ENCODE results near the gene PSTPIP1.

Gene PSTPIP1

DNA sequence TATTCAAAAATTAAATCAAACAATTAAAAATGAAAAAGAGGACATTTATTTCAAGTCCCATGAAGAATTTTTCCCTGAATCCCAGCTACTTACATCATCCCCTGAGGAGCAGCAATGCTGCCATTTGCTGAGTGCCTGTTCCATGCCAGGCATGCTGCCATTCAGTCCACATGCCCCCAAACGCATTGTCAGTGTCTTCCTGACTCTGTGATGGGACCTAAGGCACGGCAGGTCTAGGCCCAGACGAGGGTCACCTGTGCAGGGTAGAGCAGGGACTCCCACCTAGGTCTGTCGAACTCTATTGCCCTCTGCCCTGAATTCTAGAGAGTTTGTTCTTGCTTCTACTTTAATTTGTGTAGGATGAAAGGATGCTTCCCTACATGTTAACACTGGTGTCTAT, 7.0 kb downstream of the PSTPIP1 start:
- no peak for DNase-seq

GRCh38 chr15:77002436-77002835, 7.5 kb downstream of the PSTPIP1 start:
- no peak for DNase-seq

- DNase-seq = peak; percentile 94
These were observed 8.3 kb downstream of the PSTPIP1 start for GRCh38 chr15:77002954-77003912.

GRCh38 chr15:77004189-77004588, 9.3 kb downstream of the PSTPIP1 start:
- peak; percentile 95 to 97 for DNase-seq

GRCh38 chr15:77009176-77009575, 14.2 kb downstream of the PSTPIP1 start:
- DNase-seq = no peak

- no peak for DNase-seq
These were observed 14.9 kb downstream of the PSTPIP1 start for GRCh38 chr15:77009646-77010311.

DNA sequence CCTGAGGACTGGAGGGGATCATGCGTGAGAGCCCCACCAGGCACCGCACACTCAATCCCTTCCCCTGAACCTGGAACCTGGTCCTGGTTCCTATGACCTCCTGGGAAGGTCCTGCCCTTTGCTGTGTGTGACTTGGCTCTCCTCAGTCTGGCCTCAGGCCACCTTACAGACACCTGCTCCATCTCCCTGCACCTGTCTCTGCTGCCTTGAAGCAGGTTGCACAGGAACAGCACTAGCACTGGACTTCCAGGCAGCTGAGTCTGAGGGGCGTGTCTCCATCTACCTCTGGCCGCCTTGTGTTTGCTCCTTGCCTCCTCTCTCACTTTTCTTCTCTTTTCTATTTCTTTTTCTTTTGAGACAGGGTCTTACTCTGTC, 15.4 kb downstream of the PSTPIP1 start:
- no peak for DNase-seq

GRCh38 chr15:77010857-77011256, 15.9 kb downstream of the PSTPIP1 start:
- DNase-seq = no peak

GRCh38 chr15:77012117-77012712, 17.3 kb downstream of the PSTPIP1 start:
- DNase-seq = no peak

GRCh38 chr15:77012868-77013267, 17.9 kb downstream of the PSTPIP1 start:
- DNase-seq = no peak

GRCh38 chr15:77013776-77014131, 18.8 kb downstream of the PSTPIP1 start:
- DNase-seq = no peak

- DNase-seq = peak; percentile 75 to 81
These were observed 19.5 kb downstream of the PSTPIP1 start for GRCh38 chr15:77014132-77015081.

- no peak for DNase-seq
These were observed 20.9 kb downstream of the PSTPIP1 start for GRCh38 chr15:77015646-77016320.

DNA sequence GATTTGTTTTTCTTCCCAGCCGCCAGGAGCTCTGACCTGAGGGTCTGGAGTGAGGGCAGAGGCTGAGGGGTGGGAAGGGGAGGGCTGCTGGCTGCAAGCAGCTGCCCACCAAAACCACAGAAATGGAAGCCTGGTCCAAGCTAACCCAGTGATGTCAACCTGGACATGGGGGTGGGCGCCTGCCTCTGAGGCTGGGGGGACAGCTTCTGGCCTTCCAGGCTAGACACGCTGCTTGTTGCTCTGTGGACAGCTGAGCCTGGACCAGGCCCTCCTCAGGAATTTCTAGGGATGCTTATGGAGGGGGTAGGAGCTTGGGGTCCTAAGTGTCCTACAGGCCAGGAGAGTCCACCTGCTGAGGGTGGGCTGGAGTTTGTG, 21.4 kb downstream of the PSTPIP1 start:
- no peak for DNase-seq

DNA sequence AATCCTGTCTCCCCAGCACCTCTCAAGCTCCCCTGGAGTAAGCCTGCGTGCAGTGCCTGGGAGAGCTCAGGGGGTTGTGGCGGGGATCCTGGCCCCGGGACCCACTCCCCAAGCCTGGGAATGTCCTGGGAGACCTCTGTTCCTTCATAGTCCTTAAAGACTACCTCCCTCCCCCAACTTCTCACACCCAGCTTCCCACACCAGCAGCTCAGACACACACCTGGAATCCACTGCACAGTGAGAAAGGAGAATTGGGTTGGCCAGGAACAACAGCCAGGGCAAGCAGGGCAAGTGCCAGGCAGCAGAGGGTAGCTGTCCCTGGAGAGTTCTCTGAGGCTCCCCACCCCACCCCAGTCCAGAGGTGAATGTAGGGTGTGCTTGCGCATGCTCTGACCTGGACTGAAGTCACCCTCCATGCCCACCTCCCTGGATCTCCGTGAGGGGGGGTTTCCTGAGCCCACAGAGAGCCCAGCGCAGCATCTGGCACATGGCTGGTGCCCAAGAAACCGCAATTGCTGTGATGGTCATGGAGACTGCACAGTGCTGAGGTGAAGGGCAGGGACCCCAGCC, 22.2 kb downstream of the PSTPIP1 start:
- no peak for DNase-seq

DNA sequence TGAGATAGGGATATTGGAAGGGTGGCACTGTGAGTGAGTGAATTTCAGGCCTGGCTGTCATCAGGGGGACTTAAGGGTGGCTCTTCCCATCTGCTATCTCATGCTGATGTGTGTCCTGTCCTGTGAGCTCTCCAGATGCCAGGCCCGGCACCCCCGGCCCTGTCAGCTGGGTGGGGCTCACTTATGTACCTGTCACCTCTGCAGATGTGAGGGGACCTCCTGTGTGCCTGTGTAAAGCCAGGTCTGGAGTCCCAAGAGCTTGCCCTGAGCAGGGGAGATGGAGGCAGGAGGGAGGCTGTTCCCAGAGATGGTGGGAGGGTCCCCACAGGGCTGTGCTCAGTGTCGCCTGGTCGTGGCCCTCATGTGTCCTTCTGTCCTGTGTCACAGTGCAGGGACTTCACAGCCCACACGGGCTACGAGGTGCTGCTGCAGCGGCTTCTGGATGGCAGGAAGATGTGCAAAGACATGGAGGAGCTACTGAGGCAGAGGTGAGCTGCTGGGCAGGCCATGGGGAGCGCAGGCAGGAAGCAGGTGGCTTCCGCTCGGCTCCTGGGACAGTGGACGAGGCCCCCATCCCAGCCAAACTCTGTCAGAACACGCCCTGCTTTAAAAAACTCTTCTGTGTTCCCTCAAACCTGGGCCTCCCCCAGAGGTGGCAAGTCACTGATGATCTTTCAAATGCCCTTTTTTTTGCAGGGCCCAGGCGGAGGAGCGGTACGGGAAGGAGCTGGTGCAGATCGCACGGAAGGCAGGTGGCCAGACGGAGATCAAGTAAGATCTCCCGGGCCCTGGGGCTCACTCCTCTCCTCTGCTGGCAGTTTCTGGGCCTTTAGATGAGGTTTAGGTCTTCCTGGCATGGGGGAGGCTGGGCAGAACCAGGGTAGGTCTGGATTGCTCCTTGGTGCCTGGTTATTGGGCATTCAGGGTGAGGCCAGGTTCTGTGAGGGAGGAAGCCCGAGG, 23.1 kb downstream of the PSTPIP1 start:
- DNase-seq = no peak

GRCh38 chr15:77018796-77019505, 24.0 kb downstream of the PSTPIP1 start:
- DNase-seq = no peak

DNA sequence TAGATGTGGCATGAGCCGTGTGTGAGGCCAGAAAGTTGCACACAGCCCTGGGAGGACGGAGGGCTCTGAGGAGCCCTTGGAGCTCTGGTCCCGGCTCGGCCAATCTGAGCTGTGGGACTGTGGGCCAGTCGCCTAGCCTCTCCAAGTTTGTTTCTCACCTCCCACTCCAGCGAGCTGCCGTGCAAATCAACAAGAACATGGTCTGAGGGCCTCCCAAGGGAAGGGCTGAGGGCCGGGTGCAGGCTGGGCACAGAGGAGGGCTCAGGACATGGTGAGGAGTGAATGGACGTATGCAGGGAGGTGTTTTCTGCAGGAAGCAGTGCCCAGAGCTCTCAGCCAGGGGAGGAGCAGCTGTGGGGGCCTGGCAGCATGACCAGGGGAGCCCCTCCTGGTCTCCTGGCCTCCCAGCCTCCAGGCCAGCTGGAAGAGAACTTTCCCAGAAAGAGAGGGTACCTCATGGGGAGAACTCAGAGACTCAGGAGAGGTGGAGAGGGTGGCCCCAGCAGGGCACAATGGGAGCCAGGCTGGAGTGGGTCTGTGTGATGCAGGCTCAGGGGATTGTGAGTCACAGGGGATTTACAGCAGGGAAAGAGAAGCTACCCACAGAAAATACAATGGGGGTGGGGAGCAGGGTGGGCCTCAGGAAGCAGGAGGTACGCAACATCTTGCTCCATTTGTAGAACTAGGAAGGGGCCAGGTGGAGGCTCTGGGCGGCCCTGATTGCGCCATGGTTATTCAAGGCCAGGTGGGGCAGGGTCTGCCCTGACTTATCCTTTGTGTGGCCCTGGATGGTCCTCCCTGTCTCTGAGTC, 24.8 kb downstream of the PSTPIP1 start:
- DNase-seq = no peak

All from AML-193 (cell line).